NCI-H2171 (cell line): Measurements from ENCODE around the gene TNC.

Experiments
- DNase-seq: peaks from one replicate; lab custom pipeline; 2025; lab: John Stamatoyannopoulos, UW

The TNC gene

DNA sequence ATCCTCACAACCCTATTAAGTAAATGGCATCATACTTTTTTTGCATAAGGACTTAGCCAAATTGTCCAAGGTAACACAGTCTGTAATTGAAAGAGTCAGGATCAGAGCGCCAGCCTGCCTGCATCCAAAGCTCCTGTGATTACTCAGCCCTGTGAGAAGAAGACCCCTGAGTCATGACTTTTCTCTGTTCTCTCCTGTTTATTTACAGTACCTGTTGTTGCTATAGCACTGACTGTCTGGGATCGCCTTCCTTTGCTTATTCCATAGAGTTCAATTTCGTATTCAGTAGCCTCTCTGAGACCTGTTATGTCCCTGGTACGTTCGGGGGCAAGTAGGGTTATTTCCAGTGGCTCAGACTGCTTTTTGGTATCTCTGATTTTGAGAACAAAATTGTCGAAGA is 71.8 kb downstream of the TNC start:
- DNase-seq = no peak

DNA sequence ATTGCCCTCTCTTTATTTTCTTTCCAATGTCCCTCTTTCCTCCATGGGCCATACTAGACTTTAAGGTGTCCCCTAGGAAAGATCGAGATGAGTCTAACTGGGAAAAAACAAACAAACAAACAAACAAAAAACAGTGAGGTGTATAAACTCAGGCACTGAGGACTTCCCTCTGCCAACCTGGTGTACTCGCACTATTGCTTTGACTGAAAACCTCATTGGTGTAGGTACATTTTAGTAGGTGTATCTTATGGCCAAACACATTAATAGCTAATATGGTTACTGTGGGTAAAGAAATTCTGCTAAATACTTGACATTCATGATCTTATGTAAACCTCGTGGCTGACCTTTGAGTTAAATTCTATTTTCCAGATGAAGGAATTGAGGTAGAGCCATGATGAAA is 74.3 kb downstream of the TNC start:
- DNase-seq = no peak

DNA sequence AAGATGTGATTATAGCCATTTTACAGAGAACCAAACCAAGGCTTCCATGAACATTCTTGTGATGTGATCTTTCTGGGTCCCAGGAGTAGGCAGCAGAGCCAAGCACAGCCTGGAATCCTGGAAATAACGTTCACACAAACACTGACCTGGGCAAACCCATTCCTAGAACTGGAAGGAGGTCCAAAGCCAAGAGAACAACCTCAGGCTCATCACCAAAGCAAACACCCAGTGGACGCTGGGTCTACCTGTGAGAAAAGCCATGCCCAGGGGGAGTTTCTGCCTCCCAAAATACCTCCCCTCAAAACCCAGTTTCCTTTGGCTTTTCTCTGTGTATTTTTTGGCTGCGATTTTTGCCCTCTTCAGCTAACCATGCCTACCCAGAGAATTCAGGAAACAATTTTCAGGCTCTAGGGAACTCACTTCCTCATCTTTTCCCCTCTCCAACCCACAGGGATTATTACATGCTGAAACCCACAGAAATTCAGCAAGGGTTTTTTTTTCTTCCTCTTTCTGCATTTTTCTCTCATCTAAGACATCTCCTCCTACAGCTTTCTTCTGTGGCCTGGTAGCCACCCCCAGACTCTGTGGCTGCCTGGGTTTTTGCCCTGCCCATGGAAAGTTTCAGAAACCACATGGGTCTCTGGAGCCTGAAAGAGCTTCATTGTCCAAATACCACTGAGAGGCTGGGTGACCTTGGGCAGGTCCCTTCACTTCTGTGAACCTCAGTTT is 75.0 kb downstream of the TNC start:
- DNase-seq = no peak

DNA sequence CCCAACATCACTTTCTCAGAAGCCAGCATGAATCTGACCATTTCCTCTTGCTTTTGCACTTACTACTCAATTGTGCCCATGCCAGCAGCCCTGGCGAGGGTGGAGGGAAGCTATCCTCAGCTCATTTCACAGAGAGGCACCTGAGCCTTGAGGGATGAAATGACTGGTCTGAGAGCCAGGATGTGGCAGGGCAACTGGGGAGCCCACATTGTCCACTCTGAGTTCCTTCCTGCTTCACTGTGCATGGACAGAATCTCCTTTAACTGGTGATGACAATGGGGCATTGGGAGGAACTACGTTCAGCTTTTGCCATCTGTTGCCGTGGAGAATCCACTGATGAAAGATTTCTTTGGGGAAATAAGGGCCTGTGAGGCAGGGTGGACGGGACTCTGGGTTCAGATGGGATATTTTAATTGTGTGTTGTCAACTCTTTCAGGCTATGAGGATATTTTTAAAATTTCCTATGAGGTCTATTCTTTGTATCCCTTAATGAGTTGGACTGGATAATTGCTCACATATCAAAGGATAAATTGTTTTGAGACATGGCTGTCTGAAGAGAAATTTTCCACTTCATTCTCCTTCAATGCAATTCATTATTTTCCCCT is 78.3 kb downstream of the TNC start:
- DNase-seq = no peak

DNA sequence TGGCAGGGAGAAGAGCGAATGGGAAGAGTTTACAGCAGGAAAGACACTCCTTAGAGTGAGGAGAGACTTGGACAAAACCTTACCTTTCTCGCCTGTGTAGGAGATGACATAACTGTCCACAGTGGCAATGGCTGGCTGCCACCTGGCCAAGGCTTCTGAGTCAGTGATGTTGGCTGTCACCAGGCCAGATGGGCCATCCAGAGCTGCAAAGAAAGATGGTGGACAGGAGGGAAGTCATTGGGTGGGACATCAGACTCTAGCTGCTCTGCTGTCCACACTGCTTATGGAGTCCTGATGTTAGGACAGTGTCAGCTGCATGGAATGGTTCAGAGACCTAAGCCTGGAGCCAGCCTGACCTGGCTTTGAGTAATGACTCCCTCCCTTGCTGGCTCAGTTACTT is 79.8 kb downstream of the TNC start:
- DNase-seq = no peak

DNA sequence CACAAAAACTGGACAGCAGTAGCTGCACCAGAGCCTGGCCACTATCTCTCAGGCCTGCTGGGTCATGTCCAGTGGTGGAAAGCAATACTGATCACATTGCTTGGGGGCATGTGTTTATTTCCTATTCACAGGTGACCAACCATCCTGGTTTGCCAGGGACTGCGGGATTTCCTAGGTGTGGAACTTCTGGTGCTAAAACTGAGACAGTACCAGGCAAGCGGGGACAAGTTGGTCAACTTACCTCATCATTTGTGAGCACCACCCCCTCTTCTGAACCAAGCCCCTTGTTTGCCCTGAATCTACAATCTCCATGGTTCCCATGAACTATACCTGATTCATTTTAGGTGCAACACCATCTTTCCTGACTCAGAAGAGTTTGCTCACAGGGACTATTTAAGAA is 81.3 kb downstream of the TNC start:
- no peak for DNase-seq

DNA sequence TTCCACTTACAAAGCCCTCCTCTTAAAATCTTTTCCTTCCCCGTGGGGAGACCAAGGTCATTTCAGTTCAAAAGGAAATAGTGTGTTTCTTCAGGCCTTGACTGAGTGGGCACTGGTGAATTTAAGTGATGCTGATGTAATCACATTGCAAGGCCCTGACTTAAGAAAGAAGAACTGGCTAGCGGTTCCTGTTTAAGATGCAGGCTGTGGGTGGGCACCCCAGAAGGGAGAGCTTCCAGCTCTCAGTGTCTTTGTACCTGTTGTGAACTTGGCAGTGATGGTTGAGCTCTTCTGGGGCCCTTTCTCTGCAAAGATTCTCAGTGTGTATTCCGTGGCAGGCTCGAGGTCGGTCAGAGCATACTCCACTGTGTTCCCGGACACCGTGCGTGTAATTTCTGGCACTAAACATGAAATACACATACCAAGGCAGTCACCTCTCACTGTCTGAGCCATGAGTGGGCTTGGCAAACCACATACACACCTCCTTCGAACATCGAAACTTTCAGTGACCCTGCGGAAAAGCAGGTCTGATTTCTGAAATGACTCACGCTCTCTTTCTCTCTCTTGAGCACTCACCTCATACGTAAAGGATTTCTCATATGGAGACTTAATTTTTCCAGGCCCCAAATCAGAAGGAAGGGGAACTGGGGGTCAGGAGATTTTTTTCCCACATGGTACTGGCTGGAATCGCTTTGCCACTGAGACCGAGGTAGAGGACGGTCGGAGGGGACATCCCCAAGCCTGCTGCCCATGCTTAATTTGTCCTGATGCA is 81.9 kb downstream of the TNC start:
- no peak for DNase-seq

DNA sequence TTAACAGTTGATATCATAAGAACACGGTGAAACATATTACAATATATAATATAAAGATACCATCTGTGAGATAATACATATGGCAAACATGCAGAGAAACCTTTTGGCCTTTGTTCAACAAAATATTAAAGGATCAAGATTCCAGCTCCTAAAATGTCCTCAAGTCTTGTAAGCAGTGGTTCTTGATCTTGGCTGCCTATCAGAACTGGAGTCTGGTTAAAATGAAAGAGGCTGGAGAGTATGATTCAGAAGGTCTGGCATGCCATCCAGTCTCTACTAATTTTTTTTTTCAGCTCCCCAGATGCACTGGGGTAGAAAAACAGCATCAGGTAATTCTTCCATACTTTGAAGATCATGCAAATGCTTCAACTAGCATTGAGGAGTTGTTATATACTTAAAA is 83.2 kb downstream of the TNC start:
- DNase-seq = no peak

DNA sequence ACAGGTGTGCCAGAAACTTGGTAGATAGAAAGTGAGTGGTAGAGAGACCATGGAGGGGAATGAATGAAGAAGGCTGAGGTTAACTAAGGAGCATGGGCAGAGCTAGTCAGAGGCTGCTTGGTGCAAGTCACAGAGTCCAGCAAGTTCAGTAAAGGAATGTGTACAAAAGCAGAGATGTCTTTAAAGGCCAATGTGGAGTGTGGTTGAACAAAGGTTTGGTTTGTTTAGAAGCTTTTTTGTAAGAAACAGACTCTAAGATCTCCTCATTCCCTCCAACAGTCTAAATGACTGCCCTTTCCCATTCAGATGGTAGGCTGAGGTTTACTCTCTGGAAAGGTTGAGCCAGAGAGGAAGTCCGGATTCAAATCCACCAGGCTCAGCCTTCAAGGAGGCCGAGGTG is 84.2 kb downstream of the TNC start:
- DNase-seq = no peak

DNA sequence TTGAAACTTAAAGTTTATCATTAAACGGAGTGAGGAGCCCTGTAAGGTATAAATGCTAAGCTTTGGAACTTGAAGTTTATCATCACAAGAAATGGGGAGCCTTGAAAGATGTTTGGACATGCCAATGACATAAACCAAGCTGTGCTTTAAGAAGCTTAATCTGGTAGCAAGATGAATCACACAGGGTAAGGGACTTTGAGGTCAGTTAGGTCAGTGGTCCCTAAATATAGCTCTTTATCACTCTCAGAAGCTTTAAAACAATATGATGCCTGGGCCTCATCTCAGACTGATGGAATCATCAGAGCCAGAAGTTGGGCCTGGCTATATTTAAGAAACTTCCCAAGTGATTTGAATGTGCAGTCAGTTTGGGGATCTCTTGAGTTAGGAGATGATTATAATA is 85.7 kb downstream of the TNC start:
- no peak for DNase-seq

DNA sequence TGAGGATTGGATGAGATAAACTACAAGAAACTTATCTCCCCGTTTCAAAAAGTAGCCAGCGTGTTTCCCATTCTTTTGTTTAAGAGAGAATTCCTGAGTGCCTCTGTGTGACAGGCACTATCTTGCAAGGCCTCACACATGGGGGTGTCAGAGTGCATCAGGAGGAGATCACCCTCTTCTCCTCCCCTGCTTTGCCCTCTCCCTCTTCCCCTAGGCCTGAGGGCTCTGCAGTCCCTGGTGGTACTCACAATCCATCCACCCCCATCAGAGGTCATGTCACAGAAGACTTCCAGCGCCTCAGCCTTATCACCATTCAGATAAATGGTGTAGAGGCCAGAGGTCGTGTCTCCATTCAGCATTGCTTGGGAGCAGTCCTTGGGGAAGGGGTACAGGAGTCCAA is 88.0 kb downstream of the TNC start:
- DNase-seq = no peak

DNA sequence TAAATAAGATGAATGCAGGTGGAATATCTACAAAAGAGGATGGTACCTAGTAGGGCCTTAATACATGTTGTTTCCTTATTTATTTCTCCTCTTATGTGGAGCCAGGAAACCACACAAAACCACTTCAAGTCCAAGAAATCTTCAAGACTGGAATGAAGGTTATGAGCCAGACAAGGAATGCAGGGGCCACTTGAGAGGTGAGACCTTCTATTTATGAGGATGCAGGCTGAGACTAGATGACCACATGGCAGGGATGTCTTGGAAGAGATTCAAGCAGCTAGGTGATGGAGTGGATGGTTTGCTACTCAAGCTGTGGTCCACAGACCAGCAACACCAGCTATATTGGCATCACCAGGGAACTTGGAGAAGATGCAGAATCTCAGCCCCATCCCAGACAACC is 92.2 kb downstream of the TNC start:
- DNase-seq = no peak

DNA sequence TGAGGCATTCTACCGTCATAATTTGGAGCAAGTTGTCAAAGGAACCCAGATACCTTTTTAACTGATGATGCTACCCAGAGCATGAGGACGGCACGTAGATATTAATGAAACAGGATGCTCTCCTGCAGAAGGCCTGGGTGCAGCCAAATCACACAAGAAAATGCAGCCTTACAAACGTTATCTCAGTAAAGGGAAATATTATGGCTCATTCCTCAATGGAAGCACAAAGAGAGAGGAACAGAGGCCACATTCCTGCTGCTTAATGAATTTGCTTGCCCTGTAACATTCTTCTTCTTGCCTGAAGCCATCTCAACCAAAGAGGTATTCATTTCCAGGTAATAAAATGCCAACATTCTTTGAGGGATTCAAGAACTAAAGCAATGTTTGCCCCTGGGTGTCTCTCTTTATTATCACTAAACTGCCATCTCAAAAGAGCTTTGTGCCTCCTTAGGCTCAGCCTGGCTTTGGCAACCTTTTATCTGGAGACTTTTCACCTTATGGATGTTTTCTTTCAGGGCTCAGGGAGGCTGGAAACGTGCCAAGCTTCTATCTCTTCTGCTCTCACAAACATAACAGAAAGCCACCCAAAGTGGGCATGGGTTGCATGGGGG is 92.9 kb downstream of the TNC start:
- DNase-seq = no peak

DNA sequence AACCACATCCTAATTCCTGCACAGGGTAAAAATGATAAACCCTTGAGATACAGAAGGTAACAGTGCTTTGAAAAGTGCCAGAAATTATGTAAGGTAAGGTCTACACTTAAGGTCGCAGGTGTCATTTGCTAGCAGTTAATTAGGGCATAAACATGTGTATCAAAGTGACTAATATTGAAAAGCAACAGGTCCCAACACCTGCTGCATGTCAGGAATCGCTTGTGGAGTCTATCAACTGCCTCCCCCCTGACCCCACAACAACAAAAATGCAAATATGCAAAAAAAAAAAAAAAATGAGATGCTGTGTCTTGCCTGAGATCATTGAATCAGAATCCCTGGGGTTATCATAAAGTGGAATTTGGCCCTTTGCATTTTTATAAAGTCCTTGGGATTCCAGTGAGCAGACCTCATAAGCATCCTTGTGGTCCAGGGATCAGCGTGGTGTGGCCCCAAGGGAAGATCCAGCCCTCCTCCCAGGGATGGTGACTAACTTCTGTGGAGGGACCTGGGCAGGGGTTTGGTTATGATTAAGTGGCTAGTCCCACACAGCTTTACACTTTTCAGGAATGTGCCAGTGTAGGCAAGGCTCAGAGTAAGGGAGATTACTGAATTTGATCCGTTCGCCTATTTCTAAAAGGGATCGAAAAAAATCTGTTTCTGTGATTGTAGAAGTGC is 95.1 kb downstream of the TNC start:
- no peak for DNase-seq

DNA sequence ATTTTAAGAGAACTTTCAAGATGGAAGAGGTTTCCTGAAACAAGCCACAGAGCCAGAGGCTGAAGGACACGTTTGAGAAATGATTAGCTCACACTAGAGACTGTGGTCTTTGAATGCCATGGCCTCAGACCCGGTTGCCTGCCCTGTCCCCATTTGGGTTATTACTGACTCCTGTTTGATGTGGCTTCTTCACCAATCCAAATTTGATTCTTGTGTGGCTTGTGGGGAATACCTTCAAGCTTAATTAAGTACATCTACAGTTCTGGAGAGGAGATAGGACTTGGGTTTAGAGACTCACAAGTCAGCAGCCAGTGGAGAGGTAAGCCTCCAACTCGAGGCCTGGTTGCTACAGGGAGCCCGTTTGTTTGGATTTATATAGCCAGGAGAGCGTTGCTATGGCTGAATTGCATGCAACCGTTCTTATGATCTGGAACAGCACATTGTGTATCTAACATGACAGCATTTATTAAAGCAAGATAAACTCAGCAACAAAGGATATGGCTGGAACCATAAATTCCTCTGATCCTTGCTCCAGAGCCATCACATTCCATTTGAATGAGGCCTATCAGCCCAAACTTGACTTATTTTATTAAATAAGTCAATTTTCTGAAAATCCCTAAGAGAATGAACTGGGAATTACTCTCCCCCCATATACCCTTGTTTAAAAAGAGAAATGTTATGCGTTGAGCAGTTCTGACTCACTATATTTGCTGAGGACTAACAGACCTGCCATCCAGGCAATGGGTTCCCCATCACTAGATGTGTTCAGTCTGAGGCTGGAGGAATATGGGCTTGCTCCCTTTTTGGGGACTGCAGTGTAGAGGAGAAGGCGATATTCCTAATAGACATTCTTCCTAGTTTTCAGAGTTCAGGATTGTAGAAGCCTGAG is 99.2 kb downstream of the TNC start:
- no peak for DNase-seq

DNA sequence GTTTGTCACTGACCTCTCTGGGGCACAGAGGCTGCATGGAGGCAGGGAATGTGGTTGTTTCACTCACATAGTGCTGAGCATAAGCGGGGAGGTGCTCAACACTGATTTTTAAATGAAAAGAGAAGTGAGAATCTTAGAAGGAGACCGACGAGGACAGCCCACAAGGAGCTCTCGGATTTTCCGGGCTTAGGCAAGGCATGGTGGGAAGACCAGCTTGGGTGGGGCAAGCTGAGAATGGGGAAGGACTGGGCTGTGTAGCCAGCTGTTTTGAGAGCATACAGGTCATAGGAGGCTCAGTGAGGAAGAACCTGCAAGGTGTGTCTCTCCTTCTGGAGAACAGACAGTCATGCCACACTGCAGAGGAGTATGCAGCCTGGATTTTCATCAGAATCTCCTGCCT is 101.6 kb downstream of the TNC start:
- DNase-seq = no peak

DNA sequence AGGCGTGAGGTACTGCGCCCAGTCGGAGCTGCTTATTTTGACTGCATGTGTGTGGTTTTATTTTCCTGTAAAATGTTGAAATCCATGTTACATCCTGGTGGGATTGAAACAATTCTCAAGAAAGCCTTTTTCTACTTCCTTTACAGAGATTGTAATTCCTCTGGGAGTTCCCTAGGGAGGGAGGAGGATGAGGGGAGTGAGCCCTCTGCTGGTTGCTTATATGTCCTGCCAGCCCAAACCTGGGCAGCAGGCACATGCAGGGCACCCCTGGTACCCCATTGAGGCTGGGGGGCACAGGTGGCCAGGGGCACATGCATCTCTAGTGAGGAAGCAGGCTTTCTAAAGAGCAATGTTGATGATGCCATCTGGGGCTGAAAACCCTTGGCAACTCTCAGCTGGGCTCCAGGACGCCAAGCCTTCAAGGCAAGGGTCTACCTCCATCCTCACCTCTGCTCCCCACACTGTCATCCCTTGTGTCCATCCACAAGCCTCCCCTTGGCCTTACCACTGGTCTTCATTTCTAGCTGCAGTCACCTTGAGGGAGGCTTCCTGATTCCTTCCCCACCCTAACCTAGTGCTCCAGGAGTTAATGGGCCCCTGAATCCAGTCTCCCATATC is 102.8 kb downstream of the TNC start:
- DNase-seq = peak; percentile 60

DNA sequence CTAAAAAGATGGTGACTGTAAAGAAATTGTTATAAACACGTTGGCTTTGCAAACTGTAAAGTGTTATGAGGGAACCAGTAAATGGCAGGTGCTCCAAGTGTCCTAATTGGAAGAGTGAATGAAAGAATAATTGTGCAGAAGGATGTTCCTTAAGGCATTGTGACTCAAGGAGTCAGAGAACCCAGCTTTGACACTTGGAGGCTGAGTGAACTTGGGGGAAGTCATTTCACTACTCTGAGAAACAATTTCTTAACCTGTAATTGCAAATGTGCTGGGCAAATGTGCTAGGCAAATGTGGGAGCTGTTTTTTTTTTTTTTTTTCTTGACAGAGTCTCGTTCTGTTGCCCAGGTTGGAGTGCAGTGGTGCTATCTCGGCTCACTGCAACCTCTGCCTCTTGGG is 103.5 kb downstream of the TNC start:
- DNase-seq = no peak

DNA sequence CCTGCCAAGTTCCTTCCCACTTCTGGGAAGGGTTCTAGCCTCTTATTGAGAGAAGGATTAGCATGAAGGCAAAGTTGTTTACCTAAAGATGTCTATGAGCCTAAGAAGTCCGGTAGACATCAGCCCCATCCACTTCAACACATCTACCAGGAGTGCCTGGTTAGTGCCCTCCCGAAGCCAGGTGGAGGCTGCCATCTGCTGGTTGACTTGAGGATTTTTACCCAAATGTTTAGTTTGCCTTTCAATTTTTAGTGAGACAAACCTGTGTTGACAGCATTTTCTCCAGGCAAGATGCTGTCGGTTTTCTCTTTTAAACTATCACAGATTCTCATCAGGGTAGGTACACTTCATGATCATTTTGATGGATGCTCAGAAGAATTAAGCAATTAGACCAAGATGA is 104.0 kb downstream of the TNC start:
- DNase-seq = peak; percentile 51

DNA sequence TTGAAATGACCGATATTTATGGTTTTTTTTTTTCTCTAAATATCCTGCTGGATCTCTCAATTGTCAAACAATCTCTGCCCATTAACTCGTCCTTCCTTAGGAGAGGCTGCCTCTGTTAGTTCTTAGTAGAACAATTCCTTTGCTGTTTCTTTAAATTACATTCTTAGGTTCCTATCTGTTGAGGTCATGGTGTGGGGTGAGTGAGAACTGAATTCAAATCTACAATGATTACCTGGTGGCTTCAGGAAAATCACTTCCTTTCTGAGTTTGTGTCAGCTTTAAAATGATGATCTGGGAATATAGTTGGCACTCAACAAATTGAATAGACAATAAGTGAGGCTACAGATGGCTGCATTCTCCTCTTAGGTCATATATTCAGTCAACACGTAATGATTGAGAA is 105.5 kb downstream of the TNC start:
- DNase-seq = no peak

DNA sequence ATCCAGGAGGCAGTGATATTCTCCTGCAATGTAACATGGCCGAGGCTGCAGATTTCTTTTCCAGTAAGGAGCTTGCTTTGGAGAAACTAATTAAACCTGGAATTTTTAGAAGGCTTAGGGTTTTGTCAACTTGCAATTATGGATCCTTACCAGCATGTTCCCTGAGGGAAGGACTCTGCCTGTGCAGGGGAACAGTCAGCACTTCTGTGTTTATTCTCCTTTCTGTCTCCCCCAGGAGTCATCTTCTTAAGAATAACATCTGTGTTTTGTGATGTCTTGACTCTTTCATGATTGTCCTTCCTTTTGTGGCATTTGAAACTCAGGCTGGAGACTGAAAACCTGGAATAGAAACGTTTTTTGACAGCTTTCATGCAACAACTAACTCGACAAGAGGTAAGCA is 107.1 kb downstream of the TNC start:
- no peak for DNase-seq
